ENCODE measurements around the gene TTN. TPM values are rescaled to one million over a fixed set of nuclear protein-coding genes. Genes with fewer than 3 reads are reported as not detected.

The TTN gene
- total and polyA plus RNA-seq, 4 donors, result 0.53 to 47.4 (median 19.7) TPM

DNA sequence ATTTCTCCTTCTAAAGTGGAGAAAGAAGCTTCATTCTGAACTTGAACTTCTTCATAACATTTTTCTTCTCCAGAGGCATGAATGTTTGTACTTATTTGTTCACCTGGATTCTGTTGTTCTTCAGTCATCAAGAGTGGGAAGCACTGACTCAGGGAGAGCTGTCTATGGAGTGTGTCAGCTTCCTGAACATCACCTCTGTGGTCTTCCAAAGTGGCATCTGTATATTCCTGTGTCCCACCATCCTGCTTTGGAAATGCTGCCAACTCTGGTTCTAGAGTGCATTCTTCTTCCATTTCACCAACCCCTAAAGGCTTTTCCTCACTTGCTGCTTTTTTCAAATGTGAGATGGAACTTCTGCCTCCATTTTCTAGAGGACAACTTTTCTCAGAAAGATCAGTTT lies 59.5 kb downstream of the TTN start:
- H3K4me3 ChIP-seq, result no peak overlapping the region
- no peaks in the 10 kb centered on the region for H3K9me3 ChIP-seq (ENCODE audit: control insufficient read depth in 4 of 4, insufficient read depth in 3 of 4, low read length in 3 of 4)
- H3K4me1 ChIP-seq (ENCODE audit: control insufficient read depth in 5 of 5, insufficient read depth in 5 of 5, low read length in 5 of 5), result peaks cover 0 to 8% (median 0%) of the 10 kb centered on the region in 5 donors
- H3K9ac ChIP-seq (ENCODE audit: insufficient read depth in 1 of 2, low read length in 2 of 2), result no peak overlapping the region
- TF ChIP-seq, protein P1, sequence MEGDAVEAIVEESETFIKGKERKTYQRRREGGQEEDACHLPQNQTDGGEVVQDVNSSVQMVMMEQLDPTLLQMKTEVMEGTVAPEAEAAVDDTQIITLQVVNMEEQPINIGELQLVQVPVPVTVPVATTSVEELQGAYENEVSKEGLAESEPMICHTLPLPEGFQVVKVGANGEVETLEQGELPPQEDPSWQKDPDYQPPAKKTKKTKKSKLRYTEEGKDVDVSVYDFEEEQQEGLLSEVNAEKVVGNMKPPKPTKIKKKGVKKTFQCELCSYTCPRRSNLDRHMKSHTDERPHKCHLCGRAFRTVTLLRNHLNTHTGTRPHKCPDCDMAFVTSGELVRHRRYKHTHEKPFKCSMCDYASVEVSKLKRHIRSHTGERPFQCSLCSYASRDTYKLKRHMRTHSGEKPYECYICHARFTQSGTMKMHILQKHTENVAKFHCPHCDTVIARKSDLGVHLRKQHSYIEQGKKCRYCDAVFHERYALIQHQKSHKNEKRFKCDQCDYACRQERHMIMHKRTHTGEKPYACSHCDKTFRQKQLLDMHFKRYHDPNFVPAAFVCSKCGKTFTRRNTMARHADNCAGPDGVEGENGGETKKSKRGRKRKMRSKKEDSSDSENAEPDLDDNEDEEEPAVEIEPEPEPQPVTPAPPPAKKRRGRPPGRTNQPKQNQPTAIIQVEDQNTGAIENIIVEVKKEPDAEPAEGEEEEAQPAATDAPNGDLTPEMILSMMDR (IDR thresholded peaks at IDR 0.05; ENCODE audit: control extremely low read depth, extremely low read depth), result no peak
- DNase-seq, result no peak
- H3K36me3 ChIP-seq (ENCODE audit: control insufficient read depth in 4 of 4, insufficient read depth in 4 of 4, low read length in 4 of 4), result peaks cover 0 to 27% (median 0%) of the 10 kb centered on the region in 4 donors
- H3K27me3 ChIP-seq (ENCODE audit: control insufficient read depth in 3 of 3, insufficient read depth in 3 of 3, low read length in 2 of 3), result no peaks in the 10 kb centered on the region
- H3K27ac ChIP-seq (ENCODE audit: low read depth in 1 of 2, low read length in 1 of 2), result no peak overlapping the region
- no peak for ATAC-seq (ENCODE audit: insufficient read depth, low FRiP score)

DNA sequence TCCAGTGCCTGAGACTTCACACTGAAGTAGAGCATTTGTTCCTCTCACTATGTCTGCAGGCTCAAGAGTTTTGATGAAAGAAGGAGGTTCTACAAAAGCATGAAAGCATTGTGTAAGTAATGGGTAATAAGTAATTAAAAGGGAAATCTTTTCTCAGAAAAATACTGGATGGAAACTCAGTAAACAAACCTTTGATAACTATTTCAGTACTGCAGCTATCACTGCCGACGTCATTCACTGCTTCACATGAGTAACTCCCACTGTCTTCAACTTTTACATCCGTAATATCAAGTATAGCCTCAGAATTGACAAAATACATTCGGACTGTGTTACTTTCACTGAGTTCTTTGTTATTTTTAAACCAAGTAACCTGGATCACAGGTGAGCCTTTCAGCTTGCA lies 72.7 kb downstream of the TTN start:
- no peak for DNase-seq
- 93 to 96% methylated on average over 4 of the region's 4 CpGs for WGBS, 2 donors
- H3K9me3 ChIP-seq (ENCODE audit: control insufficient read depth in 4 of 4, insufficient read depth in 3 of 4, low read length in 3 of 4), result no peaks in the 10 kb centered on the region

DNA sequence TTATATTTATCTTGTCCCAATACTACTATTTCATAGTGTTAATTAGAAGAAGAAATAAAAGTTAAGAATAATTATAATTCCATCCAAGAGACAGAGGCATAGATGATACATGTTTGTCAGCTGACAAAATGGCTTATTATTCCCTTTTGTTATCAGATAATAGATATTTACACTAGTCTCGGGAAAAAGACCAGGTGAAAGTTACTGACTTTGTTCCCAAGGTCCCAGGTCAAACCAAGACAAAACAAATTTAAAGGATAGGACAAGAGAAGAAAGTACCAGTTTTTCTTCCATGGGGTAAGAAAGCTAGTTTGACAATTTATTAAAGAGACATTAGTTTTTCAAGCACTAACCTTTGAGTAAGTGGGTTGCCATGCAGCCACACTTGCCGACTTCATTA lies 73.2 kb downstream of the TTN start:
- Histone ChIP-seq H3K4me3 (no peak overlapping the region), H3K4me1 (ENCODE audit: control insufficient read depth in 5 of 5, insufficient read depth in 5 of 5, low read length in 5 of 5) (peaks cover 0 to 17% (median 0%) of the 10 kb centered on the region in 5 donors), H3K36me3 (ENCODE audit: control insufficient read depth in 4 of 4, insufficient read depth in 4 of 4, low read length in 4 of 4) (peaks cover 0 to 35% (median 0%) of the 10 kb centered on the region in 4 donors), H3K9ac (ENCODE audit: insufficient read depth in 1 of 2, low read length in 2 of 2) (no peak overlapping the region), H3K27me3 (ENCODE audit: control insufficient read depth in 3 of 3, insufficient read depth in 3 of 3, low read length in 2 of 3) (no peaks in the 10 kb centered on the region), H3K9me3 (ENCODE audit: control insufficient read depth in 4 of 4, insufficient read depth in 3 of 4, low read length in 3 of 4) (no peaks in the 10 kb centered on the region), H3K27ac (ENCODE audit: low read depth in 1 of 2, low read length in 1 of 2) (no peak overlapping the region)
- WGBS, 2 donors, result 89 to 91% methylated on average over 2 of the region's 2 CpGs
- TF ChIP-seq, protein P1 (IDR thresholded peaks at IDR 0.05; ENCODE audit: control extremely low read depth, extremely low read depth), result no peak
- no peak for DNase-seq
- ATAC-seq (ENCODE audit: insufficient read depth, low FRiP score), result no peak

More for the DNA sequence above, 72.7 kb downstream of the TTN start:
- no peaks in the 10 kb centered on the region for H3K27me3 ChIP-seq (ENCODE audit: control insufficient read depth in 3 of 3, insufficient read depth in 3 of 3, low read length in 2 of 3)
- no peak overlapping the region for H3K9ac ChIP-seq (ENCODE audit: insufficient read depth in 1 of 2, low read length in 2 of 2)
- H3K4me3 ChIP-seq, result no peak overlapping the region
- H3K36me3 ChIP-seq (ENCODE audit: control insufficient read depth in 4 of 4, insufficient read depth in 4 of 4, low read length in 4 of 4), result peaks cover 0 to 37% (median 0%) of the 10 kb centered on the region in 4 donors
- ATAC-seq (ENCODE audit: insufficient read depth, low FRiP score), result no peak
- H3K4me1 ChIP-seq (ENCODE audit: control insufficient read depth in 5 of 5, insufficient read depth in 5 of 5, low read length in 5 of 5), result peaks cover 0 to 18% (median 0%) of the 10 kb centered on the region in 5 donors
- TF ChIP-seq, protein P1 (IDR thresholded peaks at IDR 0.05; ENCODE audit: control extremely low read depth, extremely low read depth), result no peak
- H3K27ac ChIP-seq (ENCODE audit: low read depth in 1 of 2, low read length in 1 of 2), result no peak overlapping the region

DNA sequence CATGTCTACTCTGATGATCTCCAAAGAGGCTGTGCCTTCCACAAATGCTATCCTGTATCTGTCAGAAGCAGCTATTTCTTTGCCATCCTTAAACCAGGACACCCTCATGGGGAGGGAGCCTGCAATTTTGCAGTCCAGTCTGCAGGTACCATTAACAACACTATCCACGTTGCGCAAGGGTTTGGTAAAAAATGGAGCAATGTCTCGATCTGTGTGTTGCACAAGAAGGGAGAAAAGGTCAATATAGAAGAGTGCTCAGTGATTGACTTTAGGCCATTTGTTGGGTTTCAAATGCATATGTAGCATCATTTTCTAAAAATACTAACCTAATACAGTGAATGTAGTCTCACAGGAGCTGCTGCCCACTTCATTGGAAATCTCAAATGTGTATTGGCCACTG lies 74.3 kb downstream of the TTN start:
- peaks cover 0 to 32% (median 0%) of the 10 kb centered on the region in 4 donors for H3K36me3 ChIP-seq (ENCODE audit: control insufficient read depth in 4 of 4, insufficient read depth in 4 of 4, low read length in 4 of 4)
- TF ChIP-seq, protein P1 (IDR thresholded peaks at IDR 0.05; ENCODE audit: control extremely low read depth, extremely low read depth), result no peak
- no peak overlapping the region for H3K27ac ChIP-seq (ENCODE audit: low read depth in 1 of 2, low read length in 1 of 2)
- WGBS, 2 donors, result 65 to 81% methylated on average over 3 of the region's 3 CpGs
- DNase-seq (no peak), ATAC-seq (ENCODE audit: insufficient read depth, low FRiP score) (no peak)
- no peaks in the 10 kb centered on the region for H3K27me3 ChIP-seq (ENCODE audit: control insufficient read depth in 3 of 3, insufficient read depth in 3 of 3, low read length in 2 of 3)
- peaks cover 0 to 19% (median 0%) of the 10 kb centered on the region in 5 donors for H3K4me1 ChIP-seq (ENCODE audit: control insufficient read depth in 5 of 5, insufficient read depth in 5 of 5, low read length in 5 of 5)
- H3K9me3 ChIP-seq (ENCODE audit: control insufficient read depth in 4 of 4, insufficient read depth in 3 of 4, low read length in 3 of 4), result no peaks in the 10 kb centered on the region
- no peak overlapping the region for H3K4me3 ChIP-seq
- no peak overlapping the region for H3K9ac ChIP-seq (ENCODE audit: insufficient read depth in 1 of 2, low read length in 2 of 2)
